Breast epithelium (tissue), 4 donors: ENCODE measurements around the gene NOD1. TPM values are rescaled to one million over a fixed set of nuclear protein-coding genes. Genes with fewer than 3 reads are reported as not detected.
A peak's percentile ranks its signal among the peaks of the same experiment; 100 is the strongest.

ENCODE experiments used
- DNase-seq, 2 donors: peaks; one replicate each; pipeline ENCODE4 v3.0.0-alpha.2; 2019; ENCODE audit warnings: low spot score in 2 of 2
- H3K27ac ChIP-seq, 2 donors: fragments of 200-600 bp; sonication (generic) in 1 of 2; one replicate each; pipeline ENCODE4 v1.5.1; 2016 to 2019; ENCODE audit warnings: mild to moderate bottlenecking in 1 of 2
- H3K27me3 ChIP-seq, 2 donors: fragments of 200-600 bp; sonication (generic) in 1 of 2; one replicate each; pipeline versions ENCODE4 v1.5.1 to v1.6.0; 2017 to 2019; ENCODE audit warnings: control low read depth in 1 of 2, mild to moderate bottlenecking in 1 of 2
- H3K36me3 ChIP-seq: fragments of 200-600 bp; one replicate; pipeline ENCODE4 v1.5.1; 2019
- H3K4me1 ChIP-seq, 2 donors: fragments of 200-600 bp; sonication (generic); one replicate each; pipeline ENCODE4 v1.5.1; 2016 to 2019; ENCODE audit warnings: control low read depth in 1 of 2
- H3K4me3 ChIP-seq, 3 donors: fragments of 200-600 bp; sonication (generic); 1 replicate in 2 of 3; 2 replicates in 1 of 3; pipeline ENCODE4 v1.5.1; 2016 to 2019; ENCODE audit warnings: mild to moderate bottlenecking in 3 of 3, moderate library complexity in 2 of 3
- H3K9me3 ChIP-seq, 2 donors: fragments of 200-600 bp; sonication (generic) in 1 of 2; one replicate each; pipeline ENCODE4 v1.5.1; 2016 to 2019; ENCODE audit warnings: control low read depth in 1 of 2
- POLR2A ChIP-seq: fragments of 450-650 bp; IDR thresholded peaks from one replicate; pipeline ENCODE4 v1.6.1; 2016; ENCODE audit warnings: antibody characterized with exemption, mild to moderate bottlenecking, moderate library complexity
- POLR2AphosphoS5 ChIP-seq, 3 donors: sonication (generic); formaldehyde crosslinking; IDR thresholded peaks; one replicate each; pipeline ENCODE4 v1.6.1; 2017; ENCODE audit warnings: antibody characterized with exemption in 3 of 3
- intact Hi-C: fragments of 100-400 bp; cut with DNase I; formaldehyde crosslinking; loops from one replicate; pipeline ENCODE4 v1.15.1; 2023; ENCODE audit warnings: low total_unique reads
- total RNA-seq, 3 donors: library from RNA; depleted of rRNA; stranded (reverse); fragments of >200 nt; gene quantifications; one replicate each; pipeline ENCODE4 v1.1.0, GENCODE V29; 2016
- TF ChIP-seq, protein P1 (sequence below), 3 donors: fragments of 450-650 bp; IDR thresholded peaks; one replicate each; pipeline ENCODE4 v1.5.1; 2016 to 2017; ENCODE audit warnings: antibody characterized with exemption in 3 of 3, mild to moderate bottlenecking in 3 of 3, moderate library complexity in 3 of 3

Gene NOD1
- total RNA-seq, 3 donors from 2014 or later, result 11.2 to 34.4 (median 21.4) TPM

GRCh38 chr7:30462179-30462578 is 16.4 kb downstream of the NOD1 start:
- peaks cover 0 to 5% of the 10 kb centered on the region in 2 donors for H3K4me1 ChIP-seq
- H3K27me3 ChIP-seq, result no peaks in the 10 kb centered on the region
- no peak overlapping the region for H3K27ac ChIP-seq
- H3K36me3 ChIP-seq, result no peaks in the 10 kb centered on the region
- no peaks in the 10 kb centered on the region for H3K9me3 ChIP-seq
- TF ChIP-seq, protein P1, sequence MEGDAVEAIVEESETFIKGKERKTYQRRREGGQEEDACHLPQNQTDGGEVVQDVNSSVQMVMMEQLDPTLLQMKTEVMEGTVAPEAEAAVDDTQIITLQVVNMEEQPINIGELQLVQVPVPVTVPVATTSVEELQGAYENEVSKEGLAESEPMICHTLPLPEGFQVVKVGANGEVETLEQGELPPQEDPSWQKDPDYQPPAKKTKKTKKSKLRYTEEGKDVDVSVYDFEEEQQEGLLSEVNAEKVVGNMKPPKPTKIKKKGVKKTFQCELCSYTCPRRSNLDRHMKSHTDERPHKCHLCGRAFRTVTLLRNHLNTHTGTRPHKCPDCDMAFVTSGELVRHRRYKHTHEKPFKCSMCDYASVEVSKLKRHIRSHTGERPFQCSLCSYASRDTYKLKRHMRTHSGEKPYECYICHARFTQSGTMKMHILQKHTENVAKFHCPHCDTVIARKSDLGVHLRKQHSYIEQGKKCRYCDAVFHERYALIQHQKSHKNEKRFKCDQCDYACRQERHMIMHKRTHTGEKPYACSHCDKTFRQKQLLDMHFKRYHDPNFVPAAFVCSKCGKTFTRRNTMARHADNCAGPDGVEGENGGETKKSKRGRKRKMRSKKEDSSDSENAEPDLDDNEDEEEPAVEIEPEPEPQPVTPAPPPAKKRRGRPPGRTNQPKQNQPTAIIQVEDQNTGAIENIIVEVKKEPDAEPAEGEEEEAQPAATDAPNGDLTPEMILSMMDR (IDR thresholded peaks at IDR 0.05), result no peak
- TF ChIP-seq POLR2AphosphoS5 (IDR thresholded peaks at IDR 0.05) (no peak), POLR2A (no peak)
- DNase-seq, result no peak
- H3K4me3 ChIP-seq, result no peak overlapping the region
- intact Hi-C loops, result no loop called here

- Histone ChIP-seq H3K27ac (peak overlapping the region; percentile 60 to 85), H3K36me3 (no peaks in the 10 kb centered on the region), H3K4me1 (no peaks in the 10 kb centered on the region), H3K9me3 (no peaks in the 10 kb centered on the region), H3K4me3 (no peak overlapping the region), H3K27me3 (no peaks in the 10 kb centered on the region)
- intact Hi-C loops, result no loop called here
- TF ChIP-seq POLR2AphosphoS5 (IDR thresholded peaks at IDR 0.05) (no peak), POLR2A (no peak)
- TF ChIP-seq, protein P1 (IDR thresholded peaks at IDR 0.05), result no peak
- no peak for DNase-seq
Measured at GRCh38 chr7:30460246-30460633, 18.3 kb downstream of the NOD1 start.

GRCh38 chr7:30459591-30460245 is 18.9 kb downstream of the NOD1 start:
- H3K9me3 ChIP-seq, result no peaks in the 10 kb centered on the region
- no peaks in the 10 kb centered on the region for H3K4me1 ChIP-seq
- H3K27ac ChIP-seq, result peak overlapping the region; percentile 60 to 85
- H3K27me3 ChIP-seq, result no peaks in the 10 kb centered on the region
- intact Hi-C loops, result no loop called here
- peak in 2 of 3 donors; percentile 35 to 77 for TF ChIP-seq POLR2AphosphoS5 (IDR thresholded peaks at IDR 0.05)
- TF ChIP-seq, protein P1 (IDR thresholded peaks at IDR 0.05), result no peak
- no peak for TF ChIP-seq POLR2A
- no peak overlapping the region for H3K4me3 ChIP-seq
- no peak for DNase-seq
- H3K36me3 ChIP-seq, result no peaks in the 10 kb centered on the region

- no peaks in the 10 kb centered on the region for H3K9me3 ChIP-seq
- H3K36me3 ChIP-seq, result no peaks in the 10 kb centered on the region
- TF ChIP-seq POLR2A (no peak), POLR2AphosphoS5 (IDR thresholded peaks at IDR 0.05) (no peak)
- TF ChIP-seq, protein P1 (IDR thresholded peaks at IDR 0.05), result no peak
- no peaks in the 10 kb centered on the region for H3K27me3 ChIP-seq
- no peak for DNase-seq
- intact Hi-C loops, result no loop called here
- no peak overlapping the region for H3K4me3 ChIP-seq
- H3K4me1 ChIP-seq, result no peaks in the 10 kb centered on the region
- H3K27ac ChIP-seq, result no peak overlapping the region
Measured at GRCh38 chr7:30458311-30458710, 20.3 kb downstream of the NOD1 start.

- no peak overlapping the region for H3K4me3 ChIP-seq
- peaks cover 7% of the 10 kb centered on the region for H3K36me3 ChIP-seq
- TF ChIP-seq, protein P1 (IDR thresholded peaks at IDR 0.05), result no peak
- TF ChIP-seq POLR2AphosphoS5 (IDR thresholded peaks at IDR 0.05) (no peak), POLR2A (no peak)
- no peaks in the 10 kb centered on the region for H3K4me1 ChIP-seq
- intact Hi-C loops, result no loop called here
- no peak overlapping the region for H3K27ac ChIP-seq
- no peak for DNase-seq
- H3K9me3 ChIP-seq, result no peaks in the 10 kb centered on the region
- H3K27me3 ChIP-seq, result no peaks in the 10 kb centered on the region
Measured at GRCh38 chr7:30453921-30454320, 24.7 kb downstream of the NOD1 start.
